Peyer's patch (tissue), 4 donors: Measurements from ENCODE around the gene PAQR4.
A peak's percentile ranks its signal among the peaks of the same experiment; 100 is the strongest.

ENCODE experiments used
- POLR2A ChIP-seq, 2 donors: fragments of 450-650 bp; IDR thresholded peaks; one replicate each; pipeline ENCODE4 v1.5.1; 2017; ENCODE audit warnings: antibody characterized with exemption in 2 of 2, mild to moderate bottlenecking in 2 of 2, moderate library complexity in 2 of 2
- TF ChIP-seq, protein P1 (sequence below), 6 experiments: fragments of 450-650 bp in 4 of 6; fragments of 200-600 bp in 2 of 6; sonication (generic) in 1 of 6; IDR thresholded peaks; one replicate each; pipeline ENCODE4 v1.5.1; 2017 to 2019; ENCODE audit warnings: antibody characterized with exemption in 6 of 6, mild to moderate bottlenecking in 3 of 6, moderate library complexity in 1 of 6

DNA sequence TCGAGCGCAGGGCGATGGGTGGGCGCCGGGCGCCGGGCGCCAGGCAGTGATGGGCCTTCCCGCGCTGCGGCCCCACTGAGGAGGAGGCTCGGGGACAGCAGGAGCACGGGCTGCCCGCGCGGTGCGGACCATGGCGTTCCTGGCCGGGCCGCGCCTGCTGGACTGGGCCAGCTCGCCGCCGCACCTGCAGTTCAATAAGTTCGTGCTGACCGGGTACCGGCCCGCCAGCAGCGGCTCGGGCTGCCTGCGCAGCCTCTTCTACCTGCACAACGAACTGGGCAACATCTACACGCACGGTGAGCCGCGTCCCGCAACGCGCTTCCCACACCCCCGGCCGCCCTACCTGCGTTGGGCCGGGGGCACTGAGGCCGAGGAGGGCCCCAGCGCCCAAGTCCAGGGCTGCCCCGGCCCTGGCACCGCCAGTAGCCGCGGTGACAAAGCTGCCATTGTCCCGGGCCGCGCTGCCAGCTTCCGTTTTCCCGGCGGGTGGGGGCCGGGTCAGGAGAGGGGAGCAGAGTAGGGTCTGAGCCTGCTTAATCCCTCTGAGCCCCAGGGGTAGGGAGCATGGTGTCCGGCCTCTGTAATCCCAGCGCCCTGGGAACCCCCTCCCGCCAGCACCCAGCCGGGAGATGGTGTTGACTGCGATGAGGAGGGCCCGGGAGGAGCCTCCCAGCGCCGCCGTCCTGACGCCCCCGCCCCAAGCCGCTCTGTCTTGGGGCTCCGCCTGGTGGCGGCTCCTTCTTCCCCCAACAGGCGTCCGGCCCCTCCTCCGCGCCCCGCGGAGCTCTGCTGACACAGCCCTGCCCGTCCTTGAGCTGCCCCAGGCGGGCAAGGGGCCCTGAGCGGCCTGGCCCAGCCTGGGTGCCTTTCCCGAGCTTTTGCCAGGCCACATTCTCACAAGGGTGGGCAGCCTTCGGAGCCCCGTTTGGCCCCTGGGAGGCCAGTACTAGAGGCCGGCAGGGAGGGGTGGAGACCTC lies 685 bp downstream of the PAQR4 start:
- TF ChIP-seq, protein P1, sequence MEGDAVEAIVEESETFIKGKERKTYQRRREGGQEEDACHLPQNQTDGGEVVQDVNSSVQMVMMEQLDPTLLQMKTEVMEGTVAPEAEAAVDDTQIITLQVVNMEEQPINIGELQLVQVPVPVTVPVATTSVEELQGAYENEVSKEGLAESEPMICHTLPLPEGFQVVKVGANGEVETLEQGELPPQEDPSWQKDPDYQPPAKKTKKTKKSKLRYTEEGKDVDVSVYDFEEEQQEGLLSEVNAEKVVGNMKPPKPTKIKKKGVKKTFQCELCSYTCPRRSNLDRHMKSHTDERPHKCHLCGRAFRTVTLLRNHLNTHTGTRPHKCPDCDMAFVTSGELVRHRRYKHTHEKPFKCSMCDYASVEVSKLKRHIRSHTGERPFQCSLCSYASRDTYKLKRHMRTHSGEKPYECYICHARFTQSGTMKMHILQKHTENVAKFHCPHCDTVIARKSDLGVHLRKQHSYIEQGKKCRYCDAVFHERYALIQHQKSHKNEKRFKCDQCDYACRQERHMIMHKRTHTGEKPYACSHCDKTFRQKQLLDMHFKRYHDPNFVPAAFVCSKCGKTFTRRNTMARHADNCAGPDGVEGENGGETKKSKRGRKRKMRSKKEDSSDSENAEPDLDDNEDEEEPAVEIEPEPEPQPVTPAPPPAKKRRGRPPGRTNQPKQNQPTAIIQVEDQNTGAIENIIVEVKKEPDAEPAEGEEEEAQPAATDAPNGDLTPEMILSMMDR (IDR thresholded peaks at IDR 0.05), result peak; percentile 29 to 48 (median 35)
- TF ChIP-seq POLR2A (IDR thresholded peaks at IDR 0.05), result no peak
